Measurements from ENCODE around the gene CCNY.

DNA sequence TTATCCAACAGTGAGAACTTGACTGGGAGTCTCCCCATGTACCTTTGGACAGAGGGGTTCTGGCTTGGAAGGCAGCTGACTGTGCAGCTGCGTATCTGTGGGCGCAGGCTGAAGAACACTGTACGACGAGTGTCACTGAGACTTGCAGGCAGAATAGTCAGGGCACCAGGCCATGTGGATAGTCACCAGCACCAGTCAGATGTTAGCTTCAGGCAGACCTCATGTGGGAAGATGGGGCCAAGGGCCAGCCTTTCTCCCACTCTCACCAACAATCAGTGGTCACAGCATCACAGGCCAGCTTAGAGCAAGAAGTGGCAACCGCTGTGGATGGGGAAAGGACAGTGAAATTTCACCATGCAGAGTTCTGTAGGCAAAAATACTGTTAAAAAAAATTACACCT lies 225.4 kb downstream of the CCNY start:
- TF ChIP-seq POLR2A (IDR thresholded peaks at IDR 0.05) (no peak), POLR2AphosphoS5 (IDR thresholded peaks at IDR 0.05) (no peak)
- TF ChIP-seq, protein P1, sequence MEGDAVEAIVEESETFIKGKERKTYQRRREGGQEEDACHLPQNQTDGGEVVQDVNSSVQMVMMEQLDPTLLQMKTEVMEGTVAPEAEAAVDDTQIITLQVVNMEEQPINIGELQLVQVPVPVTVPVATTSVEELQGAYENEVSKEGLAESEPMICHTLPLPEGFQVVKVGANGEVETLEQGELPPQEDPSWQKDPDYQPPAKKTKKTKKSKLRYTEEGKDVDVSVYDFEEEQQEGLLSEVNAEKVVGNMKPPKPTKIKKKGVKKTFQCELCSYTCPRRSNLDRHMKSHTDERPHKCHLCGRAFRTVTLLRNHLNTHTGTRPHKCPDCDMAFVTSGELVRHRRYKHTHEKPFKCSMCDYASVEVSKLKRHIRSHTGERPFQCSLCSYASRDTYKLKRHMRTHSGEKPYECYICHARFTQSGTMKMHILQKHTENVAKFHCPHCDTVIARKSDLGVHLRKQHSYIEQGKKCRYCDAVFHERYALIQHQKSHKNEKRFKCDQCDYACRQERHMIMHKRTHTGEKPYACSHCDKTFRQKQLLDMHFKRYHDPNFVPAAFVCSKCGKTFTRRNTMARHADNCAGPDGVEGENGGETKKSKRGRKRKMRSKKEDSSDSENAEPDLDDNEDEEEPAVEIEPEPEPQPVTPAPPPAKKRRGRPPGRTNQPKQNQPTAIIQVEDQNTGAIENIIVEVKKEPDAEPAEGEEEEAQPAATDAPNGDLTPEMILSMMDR (IDR thresholded peaks at IDR 0.05), result no peak
